NCI-H1436 (cell line): Measurements from ENCODE around the gene FGF14.

ENCODE experiments used
- DNase-seq: peaks from one replicate; lab custom pipeline; 2025; lab: John Stamatoyannopoulos, UW

FGF14 gene

DNA sequence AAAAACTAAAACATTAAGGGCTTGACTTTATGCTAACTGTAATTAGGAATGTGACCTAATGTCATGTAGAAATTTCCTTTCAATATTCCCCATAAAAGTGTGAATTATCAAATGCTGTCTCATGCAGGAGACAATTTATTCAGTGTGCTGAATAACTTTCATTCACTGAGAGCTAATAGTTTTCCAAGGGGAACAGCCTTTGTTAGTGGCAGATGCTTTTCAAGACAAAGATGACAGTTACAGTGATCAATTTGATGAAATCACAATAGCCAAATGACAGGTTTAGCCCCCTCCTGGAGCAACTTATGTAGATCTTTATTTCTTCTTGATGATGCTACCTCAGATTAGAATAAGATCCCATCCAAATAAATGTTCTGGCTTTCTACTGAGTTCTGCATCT lies 673.8 kb downstream of the FGF14 start:
- DNase-seq: no peak

- DNase-seq: no peak
Observed at GRCh38 chr13:101727118-101727517, 674.7 kb downstream of the FGF14 start.

- DNase-seq: no peak
Observed at GRCh38 chr13:101726681-101727080, 675.2 kb downstream of the FGF14 start.

DNA sequence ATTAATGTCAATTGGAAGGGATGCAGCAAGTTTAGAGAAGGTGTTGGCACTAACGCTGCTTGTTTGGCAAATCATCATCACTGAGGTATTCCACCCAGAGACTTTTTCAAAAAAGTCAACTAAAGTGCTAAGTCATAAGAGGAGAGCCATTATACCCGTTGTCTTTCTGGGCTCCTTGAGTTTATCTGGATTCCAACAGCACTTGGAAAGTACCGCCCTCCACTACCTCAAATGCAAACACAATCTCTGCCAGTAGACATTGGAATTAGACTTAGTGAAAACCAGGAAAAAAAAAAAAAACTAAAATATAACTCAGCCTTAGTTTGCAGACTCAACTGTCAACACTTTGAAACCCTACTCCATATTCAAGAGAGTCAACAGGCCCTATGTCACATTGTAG lies 683.4 kb downstream of the FGF14 start:
- DNase-seq: no peak

DNA sequence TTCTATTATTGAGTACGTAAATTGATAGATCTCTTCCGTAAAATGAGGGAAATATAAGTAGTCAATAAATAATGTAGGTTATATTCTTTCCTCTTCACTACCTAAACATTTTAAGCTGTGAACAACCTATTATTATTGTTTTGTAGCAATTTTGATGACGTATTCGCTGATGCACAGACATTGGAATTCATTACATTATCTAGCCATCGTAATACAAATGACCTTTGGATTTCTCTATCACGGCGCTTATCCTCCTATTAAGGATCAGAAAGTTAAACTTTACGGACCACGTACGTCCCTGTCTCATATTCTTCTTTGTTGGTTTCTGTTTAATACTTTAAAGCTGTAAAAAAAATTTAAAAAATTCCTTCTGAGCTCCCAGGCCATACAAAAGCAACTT lies 684.5 kb downstream of the FGF14 start:
- no peak for DNase-seq

DNA sequence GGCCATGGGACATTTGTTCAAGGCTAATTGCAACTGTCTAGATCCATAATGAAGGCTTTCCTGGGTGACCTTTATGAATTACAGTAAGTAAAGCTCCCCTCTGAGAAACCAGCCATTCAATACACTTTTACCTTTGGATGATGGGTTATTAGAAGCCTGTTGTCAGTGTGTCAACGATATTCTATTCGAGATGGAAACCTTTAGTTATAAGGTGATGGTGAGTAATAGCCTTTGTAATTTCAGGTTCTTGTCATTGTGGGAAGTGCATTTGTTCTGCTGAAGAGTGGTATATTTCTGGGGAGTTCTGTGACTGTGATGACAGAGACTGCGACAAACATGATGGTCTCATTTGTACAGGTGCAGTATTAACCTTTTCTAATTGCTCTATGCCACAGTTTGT lies 687.7 kb downstream of the FGF14 start:
- DNase-seq: no peak

DNA sequence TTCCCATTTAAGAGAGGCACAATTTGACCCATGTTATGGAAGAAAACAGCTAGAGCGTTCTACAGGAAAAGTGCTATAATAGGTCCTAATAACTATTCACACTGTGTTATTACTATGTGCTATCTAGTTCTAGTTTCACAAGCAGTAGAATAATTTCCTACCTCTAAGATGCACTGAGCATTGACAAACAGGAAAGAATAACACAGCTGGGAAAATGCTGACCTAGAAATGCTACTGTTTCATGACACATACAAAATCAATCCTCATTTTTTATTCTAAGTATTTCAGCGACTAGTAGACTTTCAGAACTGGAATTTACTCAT lies 689.9 kb downstream of the FGF14 start:
- DNase-seq: no peak

- DNase-seq: no peak
Observed at GRCh38 chr13:101711307-101712025, 690.4 kb downstream of the FGF14 start.

DNA sequence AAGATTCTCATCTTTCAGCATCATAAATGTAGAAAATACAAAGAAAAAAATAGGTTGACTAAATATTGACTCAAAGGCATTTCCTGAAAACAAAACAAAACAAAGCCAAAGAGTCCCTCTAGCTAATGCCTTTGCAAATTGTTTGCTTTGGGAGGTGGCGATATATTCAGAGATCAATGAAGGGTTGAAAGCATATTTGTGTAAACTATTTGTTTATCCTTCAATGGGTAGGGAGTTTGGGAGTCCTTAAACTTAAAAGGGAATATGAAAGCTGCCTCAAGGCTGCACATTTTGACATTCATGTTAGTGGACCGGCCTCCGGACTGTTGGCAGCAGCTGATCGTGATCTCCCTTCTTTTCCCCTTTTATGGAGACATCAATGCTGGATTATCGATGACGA lies 691.9 kb downstream of the FGF14 start:
- DNase-seq: no peak

- no peak for DNase-seq
Observed at GRCh38 chr13:101708115-101708514, 693.7 kb downstream of the FGF14 start.

DNA sequence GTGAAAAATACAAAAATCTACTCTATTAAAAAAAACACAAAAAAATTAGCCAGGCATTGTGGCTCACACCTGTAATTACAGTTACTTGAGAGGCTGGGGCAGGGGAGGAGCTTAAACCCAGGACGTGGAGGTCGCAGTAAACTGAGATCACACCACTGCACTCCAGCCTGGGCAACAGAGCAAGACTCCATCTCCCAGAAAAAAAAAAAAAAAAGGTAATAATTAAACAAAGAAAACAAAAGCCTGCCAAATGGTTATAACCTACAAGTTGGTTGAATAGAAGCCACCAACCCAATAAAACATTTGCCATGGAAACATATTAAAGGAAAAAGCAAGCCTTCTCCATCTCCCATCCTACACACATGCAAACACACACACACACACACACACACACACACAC lies 694.2 kb downstream of the FGF14 start:
- DNase-seq: no peak

- no peak for DNase-seq
Observed at GRCh38 chr13:101706651-101707050, 695.2 kb downstream of the FGF14 start.

GRCh38 chr13:101703838-101704237 lies 698.0 kb downstream of the FGF14 start:
- DNase-seq: no peak

DNA sequence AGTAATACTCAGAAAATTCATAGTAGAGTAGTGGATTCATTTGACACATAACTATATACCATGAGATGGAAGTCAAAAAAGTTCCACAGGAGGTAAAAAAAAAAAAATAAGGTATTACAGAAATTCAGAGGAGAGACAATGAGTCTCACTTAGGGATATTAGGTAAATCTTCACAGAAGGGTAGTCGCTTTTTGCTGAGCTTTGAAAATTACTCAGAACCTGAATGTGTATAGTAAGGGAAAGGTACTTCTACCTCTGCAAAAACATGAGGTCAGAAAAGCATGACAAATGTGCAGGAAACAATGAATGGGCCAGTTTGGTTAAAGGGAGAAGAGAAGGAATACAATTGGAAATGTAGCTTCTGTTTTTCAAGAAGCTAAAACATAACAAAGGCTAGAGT lies 698.8 kb downstream of the FGF14 start:
- no peak for DNase-seq

DNA sequence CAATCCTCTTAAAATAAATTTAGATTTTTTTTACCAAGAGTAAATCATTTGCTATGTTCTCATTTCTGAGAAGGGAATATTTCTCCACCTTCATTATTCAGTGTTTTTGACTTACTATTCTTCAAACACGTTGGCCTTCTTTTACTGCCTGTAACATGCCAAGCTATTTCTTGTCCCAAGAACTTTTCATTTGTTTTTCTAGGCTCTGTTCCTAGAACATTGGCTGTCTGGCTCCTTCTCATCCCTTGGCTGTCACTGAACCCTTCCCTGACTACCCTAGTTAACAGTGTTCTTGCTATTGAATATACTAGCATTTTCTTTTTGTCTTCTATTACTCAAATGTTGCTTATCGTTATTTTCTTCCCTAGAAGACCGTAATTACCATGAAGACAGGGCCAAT lies 701.2 kb downstream of the FGF14 start:
- no peak for DNase-seq

DNA sequence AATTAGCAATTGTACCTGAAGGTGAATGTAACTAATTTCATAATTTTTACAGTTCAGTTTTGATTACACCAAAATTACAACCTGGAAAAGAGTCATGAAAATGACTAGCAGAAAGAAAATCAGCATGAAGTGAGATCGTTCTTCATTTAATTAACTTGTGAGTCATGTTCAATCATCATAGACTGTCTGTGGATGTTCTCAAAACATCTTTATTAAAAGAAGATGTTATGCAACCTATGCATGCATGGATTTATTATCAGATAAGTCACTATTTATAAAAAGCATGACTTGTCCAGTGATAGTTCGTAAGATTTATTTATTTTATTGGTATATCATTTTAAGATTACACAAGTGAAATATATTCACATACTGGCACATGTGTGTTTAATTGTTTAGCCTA lies 703.4 kb downstream of the FGF14 start:
- DNase-seq: no peak

- no peak for DNase-seq
Observed at GRCh38 chr13:101697745-101698144, 704.1 kb downstream of the FGF14 start.

DNA sequence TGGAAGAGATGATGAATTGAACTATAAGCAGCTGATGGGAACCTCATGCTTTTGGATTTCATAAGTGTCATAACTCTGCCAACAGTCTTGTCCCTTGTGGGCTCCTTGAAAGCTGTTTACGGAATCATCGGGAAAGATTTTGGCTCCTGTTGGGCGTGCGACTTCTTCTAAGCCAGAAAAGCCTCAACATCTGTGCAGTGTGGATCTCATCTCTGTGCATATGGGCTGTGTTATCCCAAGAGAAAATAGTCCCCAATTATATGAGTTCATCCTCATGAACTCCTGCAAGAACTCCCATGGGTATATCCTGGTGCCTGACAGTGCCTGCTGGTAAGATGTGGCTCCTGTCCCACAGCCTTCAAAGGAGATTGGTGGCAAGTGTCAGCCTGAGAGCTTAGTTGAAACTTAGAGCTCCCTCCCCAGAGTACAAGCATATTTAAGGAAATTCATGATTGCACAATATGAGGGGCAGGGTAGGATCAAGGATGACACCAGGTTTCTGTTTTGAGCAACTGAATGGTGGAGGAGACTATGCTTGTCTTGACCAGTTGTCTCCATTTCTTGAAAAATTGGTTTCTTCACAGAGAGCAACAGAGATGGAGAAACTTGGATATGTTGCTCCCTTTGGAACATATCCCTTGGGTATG lies 705.9 kb downstream of the FGF14 start:
- no peak for DNase-seq

DNA sequence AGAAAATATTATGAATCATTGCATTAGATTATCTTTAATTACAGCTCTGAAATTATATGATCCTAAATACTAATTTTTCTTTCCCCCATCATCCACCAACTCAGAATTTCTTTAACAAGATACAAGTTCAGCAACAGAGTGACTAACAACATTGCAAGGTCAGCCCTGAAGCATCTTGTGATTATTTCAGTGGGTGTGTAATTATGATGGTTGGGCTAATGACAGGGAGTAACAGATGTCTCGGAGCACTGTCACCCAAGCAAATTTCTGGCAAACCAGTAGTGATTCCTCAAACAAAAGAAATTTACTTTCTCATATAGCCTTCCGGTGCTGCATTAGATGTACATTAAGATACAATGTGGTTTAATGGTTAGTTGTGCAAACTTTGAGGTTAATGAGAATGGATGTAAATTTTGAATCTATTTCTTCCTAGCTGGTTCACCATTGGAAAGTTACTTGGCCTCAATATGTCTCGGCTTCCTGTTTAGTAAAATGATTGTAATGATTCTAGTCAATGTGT lies 710.4 kb downstream of the FGF14 start:
- DNase-seq: no peak

- DNase-seq: no peak
Observed at GRCh38 chr13:101690871-101691270, 711.0 kb downstream of the FGF14 start.

- DNase-seq: no peak
Observed at GRCh38 chr13:101686003-101686402, 715.8 kb downstream of the FGF14 start.

GRCh38 chr13:101681834-101682233 lies 720.0 kb downstream of the FGF14 start:
- no peak for DNase-seq

DNA sequence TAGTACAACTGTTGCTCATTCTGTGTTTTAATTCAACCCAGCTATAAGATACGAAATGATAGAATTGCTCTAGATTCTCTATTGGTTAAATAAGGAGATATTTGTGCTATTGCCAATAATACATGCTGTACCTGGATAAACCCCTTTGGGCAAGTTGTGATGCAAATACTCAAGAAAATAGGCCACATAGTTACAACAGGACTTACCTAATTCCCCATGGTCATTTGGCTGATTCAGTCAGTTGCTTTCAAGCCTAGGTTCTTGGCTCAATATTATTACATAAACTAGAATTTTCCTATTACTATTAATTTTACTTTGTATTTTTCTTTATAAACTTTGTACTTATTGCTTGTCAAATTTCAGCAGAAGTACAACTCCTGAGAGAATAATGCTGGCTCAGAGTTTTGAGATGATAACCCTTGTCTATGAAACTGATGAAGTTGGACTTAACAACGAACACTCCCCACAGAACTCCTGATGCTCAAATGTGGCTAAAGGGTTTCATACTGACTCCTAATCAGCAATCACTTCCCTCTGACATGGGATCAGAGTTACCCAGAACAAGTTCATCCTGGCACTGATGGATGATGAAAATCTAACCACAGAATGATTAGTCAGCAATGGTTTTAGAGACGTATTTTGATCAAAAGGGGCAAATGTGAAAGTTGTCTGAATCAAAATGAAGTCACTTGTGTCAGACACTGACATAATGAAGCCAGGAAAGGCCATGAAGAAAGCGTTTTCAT lies 728.3 kb downstream of the FGF14 start:
- no peak for DNase-seq
